SU-DHL-6 (cell line): ENCODE data around the gene SLCO4A1.

ENCODE experiments used
- H2AFZ ChIP-seq: fragments of 200-600 bp; sonication (generic); 2 replicates; pipeline ENCODE4 v1.6.1; 2014; ENCODE audit warnings: low read depth, mild to moderate bottlenecking, moderate library complexity, mixed read lengths, antibody characterized with exemption, low read length; ENCODE audit not compliant: severe bottlenecking
- H3F3A ChIP-seq: fragments of 200-600 bp; shearing (Covaris generic); 2 replicates; pipeline ENCODE4 v1.6.0; 2016; ENCODE audit warnings: antibody characterized with exemption, mild to moderate bottlenecking; ENCODE audit not compliant: insufficient read depth
- H3K27ac ChIP-seq: fragments of 200-600 bp; sonication (generic); 2 replicates; pipeline ENCODE4 v1.5.1; 2016; ENCODE audit warnings: low read depth, mild to moderate bottlenecking, low read length, moderate library complexity, mixed read lengths
- H3K27me3 ChIP-seq: fragments of 200-600 bp; sonication (generic), shearing (Covaris generic); 2 replicates; pipeline ENCODE4 v1.6.0; 2014; ENCODE audit warnings: mild to moderate bottlenecking, low read length
- H3K36me3 ChIP-seq: fragments of 200-600 bp; sonication (generic); 2 replicates; pipeline ENCODE4 v1.6.1; 2014; ENCODE audit warnings: mild to moderate bottlenecking, low read length, mixed read lengths
- H3K4me2 ChIP-seq: fragments of 300-600, 200-600 bp; shearing (Covaris generic), sonication (generic); 2 replicates; pipeline ENCODE4 v1.6.0; 2014; ENCODE audit warnings: low read length, low read depth, mild to moderate bottlenecking; ENCODE audit not compliant: poor library complexity, severe bottlenecking
- H3K4me3 ChIP-seq: fragments of 200-600 bp; sonication (generic); 2 replicates; pipeline ENCODE4 v1.5.1; 2014; ENCODE audit warnings: antibody characterized with exemption, low read length, mild to moderate bottlenecking, mixed read lengths; ENCODE audit not compliant: insufficient read depth, poor library complexity, severe bottlenecking
- H3K79me2 ChIP-seq: fragments of 200-600 bp; sonication (generic); 2 replicates; pipeline ENCODE4 v1.6.1; 2014; ENCODE audit warnings: mild to moderate bottlenecking, low read length, moderate library complexity; ENCODE audit not compliant: insufficient read depth
- H3K9ac ChIP-seq: fragments of 200-600 bp; sonication (generic); 2 replicates; pipeline ENCODE4 v1.7.0; 2014; ENCODE audit warnings: mild to moderate bottlenecking, low read length
- H3K9me2 ChIP-seq: fragments of 200-600 bp; sonication (generic); replicated peaks from 2 replicates; pipeline ENCODE4 v1.6.1; 2014; ENCODE audit warnings: low read length; ENCODE audit not compliant: insufficient read depth
- H3K9me3 ChIP-seq: fragments of 200-600 bp; sonication (generic); 2 replicates; pipeline ENCODE4 v1.6.1; 2014; ENCODE audit warnings: low read length, mixed read lengths; ENCODE audit not compliant: insufficient read depth
- H4K20me1 ChIP-seq: fragments of 200-600 bp; sonication (generic); 2 replicates; pipeline ENCODE4 v1.6.1; 2014; ENCODE audit warnings: low read depth, mild to moderate bottlenecking, antibody characterized with exemption, low read length, moderate library complexity, mixed read lengths
- CTCF ChIP-seq: fragments of 200-600 bp; sonication (generic); IDR thresholded peaks from one replicate; pipeline ENCODE4 v1.5.1; 2017; ENCODE audit warnings: antibody characterized with exemption, mild to moderate bottlenecking, low read length, moderate library complexity; ENCODE audit not compliant: insufficient read depth, poor library complexity, severe bottlenecking
- EZH2phosphoT487 ChIP-seq: fragments of 200-600 bp; sonication (generic), shearing (Covaris generic); conservative IDR thresholded peaks from 2 replicates; pipeline ENCODE4 v1.6.1; 2018; ENCODE audit warnings: mild to moderate bottlenecking, antibody characterized with exemption, low read length, moderate library complexity, mixed read lengths

Gene SLCO4A1

GRCh38 chr20:62622178-62622876, 20.0 kb upstream of the SLCO4A1 start:
- Histone ChIP-seq H3K9me2 (no peaks in the 10 kb centered on the region), H3F3A (no peaks in the 10 kb centered on the region), H4K20me1 (no peaks in the 10 kb centered on the region), H3K36me3 (no peaks in the 10 kb centered on the region), H3K79me2 (no peaks in the 10 kb centered on the region), H3K9ac (no peak overlapping the region), H3K9me3 (no peaks in the 10 kb centered on the region), H3K27me3 (no peaks in the 10 kb centered on the region), H3K27ac (no peak overlapping the region), H3K4me3 (no peak overlapping the region), H2AFZ (no peak overlapping the region), H3K4me2 (no peak overlapping the region)
- TF ChIP-seq EZH2phosphoT487 (no peak), CTCF (no peak)

- no peak for TF ChIP-seq CTCF
- no peak for TF ChIP-seq EZH2phosphoT487
- Histone ChIP-seq H3K27ac (no peak overlapping the region), H3K4me3 (no peak overlapping the region)
Observed at GRCh38 chr20:62622877-62623487, 19.3 kb upstream of the SLCO4A1 start.

GRCh38 chr20:62623488-62624324, 18.6 kb upstream of the SLCO4A1 start:
- H3F3A ChIP-seq: no peaks in the 10 kb centered on the region
- no peak overlapping the region; the same call in 1 of the 2 replicates for H3K9ac ChIP-seq
- peak overlapping the region; percentile 40 for H3K4me2 ChIP-seq
- H3K9me3 ChIP-seq: no peaks in the 10 kb centered on the region
- H3K27me3 ChIP-seq: no peaks in the 10 kb centered on the region
- H2AFZ ChIP-seq: peak overlapping the region; percentile 7
- H4K20me1 ChIP-seq: no peaks in the 10 kb centered on the region
- H3K36me3 ChIP-seq: no peaks in the 10 kb centered on the region
- no peaks in the 10 kb centered on the region for H3K9me2 ChIP-seq
- no peaks in the 10 kb centered on the region for H3K79me2 ChIP-seq
- TF ChIP-seq CTCF: no peak
- TF ChIP-seq EZH2phosphoT487: no peak
- no peak overlapping the region for H3K4me3 ChIP-seq
- no peak overlapping the region for H3K27ac ChIP-seq

More at GRCh38 chr20:62622877-62623487, 19.3 kb upstream of the SLCO4A1 start:
- H3K27me3 ChIP-seq: no peaks in the 10 kb centered on the region
- H3K36me3 ChIP-seq: no peaks in the 10 kb centered on the region
- no peaks in the 10 kb centered on the region for H3K79me2 ChIP-seq
- no peaks in the 10 kb centered on the region for H3F3A ChIP-seq
- H2AFZ ChIP-seq: peak overlapping the region; percentile 7
- H3K9me2 ChIP-seq: no peaks in the 10 kb centered on the region
- H3K4me2 ChIP-seq: no peak overlapping the region
- no peak overlapping the region; the same call in 1 of the 2 replicates for H3K9ac ChIP-seq
- no peaks in the 10 kb centered on the region for H3K9me3 ChIP-seq
- H4K20me1 ChIP-seq: no peaks in the 10 kb centered on the region
